Breast epithelium (tissue), 4 donors: Measurements from ENCODE around the gene PAOX. TPM values are rescaled to one million over a fixed set of nuclear protein-coding genes. Genes with fewer than 3 reads are reported as not detected.

Experiments used
- DNase-seq, 2 donors: peaks; one replicate each; pipeline ENCODE4 v3.0.0-alpha.2; 2019; ENCODE audit warnings: low spot score in 2 of 2
- H3K27ac ChIP-seq, 2 donors: fragments of 200-600 bp; sonication (generic) in 1 of 2; one replicate each; pipeline ENCODE4 v1.5.1; 2016 to 2019; ENCODE audit warnings: mild to moderate bottlenecking in 1 of 2
- H3K27me3 ChIP-seq, 2 donors: fragments of 200-600 bp; sonication (generic) in 1 of 2; one replicate each; pipeline versions ENCODE4 v1.5.1 to v1.6.0; 2017 to 2019; ENCODE audit warnings: control low read depth in 1 of 2, mild to moderate bottlenecking in 1 of 2
- H3K36me3 ChIP-seq: fragments of 200-600 bp; one replicate; pipeline ENCODE4 v1.5.1; 2019
- H3K4me1 ChIP-seq, 2 donors: fragments of 200-600 bp; sonication (generic); one replicate each; pipeline ENCODE4 v1.5.1; 2016 to 2019; ENCODE audit warnings: control low read depth in 1 of 2
- H3K4me3 ChIP-seq, 3 donors: fragments of 200-600 bp; sonication (generic); 1 replicate in 2 of 3; 2 replicates in 1 of 3; pipeline ENCODE4 v1.5.1; 2016 to 2019; ENCODE audit warnings: mild to moderate bottlenecking in 3 of 3, moderate library complexity in 2 of 3
- H3K9me3 ChIP-seq, 2 donors: fragments of 200-600 bp; sonication (generic) in 1 of 2; one replicate each; pipeline ENCODE4 v1.5.1; 2016 to 2019; ENCODE audit warnings: control low read depth in 1 of 2
- POLR2A ChIP-seq: fragments of 450-650 bp; IDR thresholded peaks from one replicate; pipeline ENCODE4 v1.6.1; 2016; ENCODE audit warnings: antibody characterized with exemption, mild to moderate bottlenecking, moderate library complexity
- POLR2AphosphoS5 ChIP-seq, 3 donors: sonication (generic); formaldehyde crosslinking; IDR thresholded peaks; one replicate each; pipeline ENCODE4 v1.6.1; 2017; ENCODE audit warnings: antibody characterized with exemption in 3 of 3
- intact Hi-C: fragments of 100-400 bp; cut with DNase I; formaldehyde crosslinking; loops from one replicate; pipeline ENCODE4 v1.15.1; 2023; ENCODE audit warnings: low total_unique reads
- total RNA-seq, 3 donors: library from RNA; depleted of rRNA; stranded (reverse); fragments of >200 nt; gene quantifications; one replicate each; pipeline ENCODE4 v1.1.0, GENCODE V29; 2016
- TF ChIP-seq, protein P1 (sequence below), 3 donors: fragments of 450-650 bp; IDR thresholded peaks; one replicate each; pipeline ENCODE4 v1.5.1; 2016 to 2017; ENCODE audit warnings: antibody characterized with exemption in 3 of 3, mild to moderate bottlenecking in 3 of 3, moderate library complexity in 3 of 3

The PAOX gene
- total RNA-seq, 3 donors from 2014 or later: 7.5 to 10.5 (median 8.6) TPM

DNA sequence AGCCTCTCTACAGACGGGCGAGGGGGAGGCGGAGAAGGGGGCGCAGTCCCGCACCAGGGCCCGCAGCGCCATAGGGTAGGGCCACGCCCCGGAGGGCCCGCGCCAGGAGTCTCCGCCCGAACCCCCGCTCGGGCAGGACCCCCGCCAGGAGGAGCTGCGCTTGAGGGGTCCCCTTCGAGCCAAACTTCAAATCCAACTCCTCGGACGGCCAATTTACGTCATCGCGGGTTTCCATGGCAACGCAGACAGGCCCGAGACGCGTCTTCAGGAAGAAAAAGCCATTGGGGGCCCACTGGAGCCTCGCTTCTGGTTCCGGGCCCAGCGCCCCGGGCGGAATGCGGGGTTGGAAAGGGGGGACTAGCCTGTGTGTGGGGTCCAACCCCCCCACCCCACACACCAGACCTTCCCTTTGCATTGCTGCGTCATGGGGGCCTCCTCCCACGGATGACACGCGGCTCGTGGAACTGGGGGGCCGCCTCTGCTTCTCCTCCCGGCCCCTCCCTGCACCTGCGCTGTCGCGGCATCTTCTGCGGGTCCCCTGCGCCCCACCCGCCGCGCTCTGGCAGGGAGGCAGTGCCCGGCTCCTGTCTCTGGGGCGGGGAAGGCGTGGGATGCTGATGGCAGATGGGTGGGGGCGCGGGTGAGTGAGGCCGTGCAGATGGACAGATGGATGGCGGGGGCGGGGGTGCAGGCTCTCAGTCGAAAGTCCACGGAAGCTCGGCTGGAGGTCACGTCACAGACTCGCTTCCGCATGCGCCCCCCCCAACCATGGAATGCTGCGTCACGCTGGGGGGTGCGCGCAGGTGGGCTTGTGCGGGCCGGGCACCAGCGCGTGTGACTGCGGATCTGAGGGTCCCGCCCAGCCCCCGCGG is 43.6 kb upstream of the PAOX start:
- TF ChIP-seq, protein P1, sequence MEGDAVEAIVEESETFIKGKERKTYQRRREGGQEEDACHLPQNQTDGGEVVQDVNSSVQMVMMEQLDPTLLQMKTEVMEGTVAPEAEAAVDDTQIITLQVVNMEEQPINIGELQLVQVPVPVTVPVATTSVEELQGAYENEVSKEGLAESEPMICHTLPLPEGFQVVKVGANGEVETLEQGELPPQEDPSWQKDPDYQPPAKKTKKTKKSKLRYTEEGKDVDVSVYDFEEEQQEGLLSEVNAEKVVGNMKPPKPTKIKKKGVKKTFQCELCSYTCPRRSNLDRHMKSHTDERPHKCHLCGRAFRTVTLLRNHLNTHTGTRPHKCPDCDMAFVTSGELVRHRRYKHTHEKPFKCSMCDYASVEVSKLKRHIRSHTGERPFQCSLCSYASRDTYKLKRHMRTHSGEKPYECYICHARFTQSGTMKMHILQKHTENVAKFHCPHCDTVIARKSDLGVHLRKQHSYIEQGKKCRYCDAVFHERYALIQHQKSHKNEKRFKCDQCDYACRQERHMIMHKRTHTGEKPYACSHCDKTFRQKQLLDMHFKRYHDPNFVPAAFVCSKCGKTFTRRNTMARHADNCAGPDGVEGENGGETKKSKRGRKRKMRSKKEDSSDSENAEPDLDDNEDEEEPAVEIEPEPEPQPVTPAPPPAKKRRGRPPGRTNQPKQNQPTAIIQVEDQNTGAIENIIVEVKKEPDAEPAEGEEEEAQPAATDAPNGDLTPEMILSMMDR (IDR thresholded peaks at IDR 0.05): no peak
- no peak for TF ChIP-seq POLR2AphosphoS5 (IDR thresholded peaks at IDR 0.05)
- no peak for TF ChIP-seq POLR2A
- Histone ChIP-seq H3K9me3 (no peaks in the 10 kb centered on the region), H3K4me1 (peaks cover 7 to 8% of the 10 kb centered on the region in 2 donors), H3K27ac (no peak overlapping the region), H3K27me3 (peaks cover 18 to 78% of the 10 kb centered on the region in 2 donors), H3K36me3 (no peaks in the 10 kb centered on the region), H3K4me3 (peak overlapping the region; percentile 24 to 66 (median 44))
- no peak for DNase-seq
- intact Hi-C loops: no loop called here

DNA sequence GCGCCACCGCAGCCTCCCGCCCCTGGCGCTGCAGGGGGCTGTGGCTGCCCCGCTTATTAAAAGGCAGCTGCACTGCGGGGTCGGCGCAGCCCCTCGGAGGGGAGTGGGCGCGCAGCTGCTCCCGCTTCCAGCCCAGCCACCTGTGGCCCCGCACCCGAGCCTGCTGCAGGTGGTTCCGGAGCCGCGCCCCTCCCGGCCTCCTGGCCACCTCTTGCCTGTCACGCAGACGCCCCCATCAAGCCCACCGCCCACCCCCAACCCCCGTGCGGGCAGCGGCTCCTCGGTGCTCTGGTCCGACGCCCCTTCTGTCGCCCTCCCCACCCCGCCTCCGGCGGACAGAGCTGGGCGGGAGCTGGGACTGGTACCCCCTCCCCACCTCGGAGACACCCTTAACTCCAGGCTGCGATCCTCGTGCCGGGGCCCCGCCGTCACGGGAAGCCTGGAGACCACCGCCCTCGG is 42.9 kb upstream of the PAOX start:
- intact Hi-C loops: no loop called here

DNA sequence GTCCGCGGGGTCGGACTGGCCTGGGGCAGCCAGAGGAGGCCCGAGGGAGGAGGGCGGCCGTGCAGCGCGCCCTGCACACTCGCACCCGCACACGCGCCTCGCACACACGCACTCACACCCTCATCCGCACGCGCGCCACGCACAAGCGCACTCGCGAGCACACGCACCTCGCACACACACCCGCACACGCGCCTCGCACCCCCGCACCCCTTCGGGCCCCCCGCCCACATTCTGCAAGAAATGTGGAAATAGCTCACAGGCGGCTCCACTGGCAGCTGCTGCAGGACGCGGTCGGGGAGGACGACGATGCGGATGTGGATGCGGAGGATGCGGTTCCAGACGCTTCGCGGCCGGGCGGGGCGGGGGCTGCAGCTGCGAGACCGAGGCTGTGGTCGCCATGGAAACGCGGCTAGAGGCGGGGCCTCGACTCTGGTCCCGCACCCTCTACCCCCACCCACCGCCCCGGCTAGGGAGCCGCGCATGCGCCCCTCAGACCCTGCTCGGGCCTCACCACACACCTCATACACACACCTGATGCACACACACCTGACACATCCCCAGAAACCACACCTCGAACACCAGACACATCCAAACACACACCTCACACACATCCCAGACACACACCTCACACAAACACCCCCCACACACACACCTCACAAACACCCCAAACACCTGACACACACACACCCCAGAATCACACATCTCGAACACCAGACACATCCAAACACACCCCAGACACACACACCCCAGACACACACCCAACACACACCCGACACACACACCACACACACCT is 42.3 kb upstream of the PAOX start, which contains the start of gene CALY:
Gene CALY (minus strand): TSS at position 320 of the 793 bp plus-strand sequence. CDS start 7,907 bp downstream, outside the sequence.
- intact Hi-C loops: no loop called here

More for the DNA sequence above, 42.9 kb upstream of the PAOX start:
- H3K9me3 ChIP-seq: no peaks in the 10 kb centered on the region
- TF ChIP-seq POLR2A (no peak), POLR2AphosphoS5 (IDR thresholded peaks at IDR 0.05) (no peak)
- TF ChIP-seq, protein P1 (IDR thresholded peaks at IDR 0.05): no peak
- no peaks in the 10 kb centered on the region for H3K36me3 ChIP-seq
- peaks cover 7 to 8% of the 10 kb centered on the region in 2 donors for H3K4me1 ChIP-seq
- no peak overlapping the region for H3K27ac ChIP-seq
- H3K27me3 ChIP-seq: peaks cover 18 to 81% of the 10 kb centered on the region in 2 donors
- peak overlapping the region; percentile 24 to 66 (median 44) for H3K4me3 ChIP-seq
- DNase-seq: no peak

DNA sequence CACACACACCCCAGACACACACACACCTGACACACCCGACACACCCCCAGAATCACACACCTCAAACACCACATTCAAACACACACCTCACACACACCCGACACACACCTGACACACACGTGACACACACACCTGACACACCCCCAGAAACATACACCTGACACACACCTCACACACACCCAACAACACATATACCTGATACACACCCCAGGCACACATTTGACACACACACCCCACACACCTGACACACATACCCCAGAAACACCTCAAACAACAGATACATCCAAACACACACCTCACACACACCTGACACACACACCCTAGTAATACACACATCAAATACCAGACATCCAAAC is 41.7 kb upstream of the PAOX start:
- Histone ChIP-seq H3K9me3 (no peaks in the 10 kb centered on the region), H3K36me3 (no peaks in the 10 kb centered on the region), H3K4me1 (peaks cover 7 to 8% of the 10 kb centered on the region in 2 donors), H3K4me3 (no peak overlapping the region), H3K27me3 (peaks cover 18 to 86% of the 10 kb centered on the region in 2 donors), H3K27ac (no peak overlapping the region)
- DNase-seq: no peak
- intact Hi-C loops: no loop called here
- no peak for TF ChIP-seq POLR2A
- TF ChIP-seq POLR2AphosphoS5 (IDR thresholded peaks at IDR 0.05): no peak
- TF ChIP-seq, protein P1 (IDR thresholded peaks at IDR 0.05): no peak

More for the DNA sequence above, 42.3 kb upstream of the PAOX start, which contains the start of gene CALY:
- Histone ChIP-seq H3K36me3 (no peaks in the 10 kb centered on the region), H3K27me3 (peaks cover 18 to 84% of the 10 kb centered on the region in 2 donors), H3K4me1 (peaks cover 7 to 8% of the 10 kb centered on the region in 2 donors), H3K4me3 (peak within 1 kb of the TSS; percentile 24 to 66 (median 44)), H3K9me3 (no peaks in the 10 kb centered on the region), H3K27ac (no peak within 1 kb of the TSS)
- TF ChIP-seq, protein P1 (IDR thresholded peaks at IDR 0.05): no peak
- no peak for TF ChIP-seq POLR2A
- no peak for TF ChIP-seq POLR2AphosphoS5 (IDR thresholded peaks at IDR 0.05)
- no peak for DNase-seq
